ENCODE results near the gene ADPRM. TPM values are rescaled to one million over a fixed set of nuclear protein-coding genes. Genes with fewer than 3 reads are reported as not detected.
"Not testable (repeated sequence)": the region's sequence is repeated elsewhere in the genome, so short reads cannot be mapped to it uniquely, and the experiment has no call there.

ADPRM gene
- total RNA-seq, 1 donor from 2014 or later = 10.3 TPM

DNA sequence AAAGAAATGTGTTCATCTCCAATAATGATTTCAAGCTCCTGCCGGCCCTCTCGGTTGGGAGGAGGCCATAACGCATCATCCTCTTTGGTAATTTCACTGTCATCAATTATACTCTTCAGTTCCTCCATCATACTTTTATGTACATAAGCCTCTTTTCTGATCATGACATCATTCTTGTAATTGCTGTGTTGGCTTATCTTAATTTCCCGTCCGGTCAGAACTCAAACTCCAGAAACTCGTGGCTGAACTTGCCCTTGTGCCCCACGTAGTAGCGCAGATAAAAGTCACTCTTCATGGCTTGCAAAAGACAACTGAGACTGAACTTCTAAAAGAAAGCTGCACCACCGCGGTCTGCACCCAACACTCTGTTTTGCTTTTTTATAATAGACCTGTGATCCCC is 18.8 kb downstream of the ADPRM start:
- no peak for DNase-seq (ENCODE audit: low spot score)
- no peaks in the 10 kb centered on the region for H3K9me3 Mint-ChIP-seq
- peaks cover 38% of the 10 kb centered on the region for H3K36me3 Mint-ChIP-seq (ENCODE audit: low read depth)
- H3K4me3 Mint-ChIP-seq (ENCODE audit: low read depth) = no peak overlapping the region
- intact Hi-C loops (cut with micrococcal nuclease) = no loop called here
- H3K4me1 Mint-ChIP-seq (ENCODE audit: low read depth) = no peaks in the 10 kb centered on the region
- H3K27me3 Mint-ChIP-seq (ENCODE audit: low read depth) = no peaks in the 10 kb centered on the region
- no peak overlapping the region for H3K27ac Mint-ChIP-seq

DNA sequence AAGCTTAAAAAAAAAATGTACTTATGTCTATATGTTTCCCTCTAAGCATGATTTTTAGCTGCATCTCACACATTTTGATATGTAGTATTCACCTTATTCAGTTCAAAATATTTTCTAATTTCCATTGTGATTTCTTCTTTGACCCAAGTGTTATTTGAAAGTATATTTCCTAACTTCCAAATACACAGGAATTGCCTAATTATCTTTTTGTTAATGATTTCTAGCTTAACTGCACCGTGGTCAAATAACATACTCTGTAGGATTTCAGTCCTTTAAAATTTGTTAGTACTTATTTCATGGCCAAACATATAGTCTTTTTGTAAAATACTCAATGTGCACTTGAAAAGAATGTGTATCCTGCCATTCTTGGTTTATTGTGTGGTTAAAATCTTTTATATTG is 21.2 kb downstream of the ADPRM start:
- Mint-ChIP-seq H3K27ac (no peak overlapping the region), H3K27me3 (ENCODE audit: low read depth) (no peaks in the 10 kb centered on the region)

DNA sequence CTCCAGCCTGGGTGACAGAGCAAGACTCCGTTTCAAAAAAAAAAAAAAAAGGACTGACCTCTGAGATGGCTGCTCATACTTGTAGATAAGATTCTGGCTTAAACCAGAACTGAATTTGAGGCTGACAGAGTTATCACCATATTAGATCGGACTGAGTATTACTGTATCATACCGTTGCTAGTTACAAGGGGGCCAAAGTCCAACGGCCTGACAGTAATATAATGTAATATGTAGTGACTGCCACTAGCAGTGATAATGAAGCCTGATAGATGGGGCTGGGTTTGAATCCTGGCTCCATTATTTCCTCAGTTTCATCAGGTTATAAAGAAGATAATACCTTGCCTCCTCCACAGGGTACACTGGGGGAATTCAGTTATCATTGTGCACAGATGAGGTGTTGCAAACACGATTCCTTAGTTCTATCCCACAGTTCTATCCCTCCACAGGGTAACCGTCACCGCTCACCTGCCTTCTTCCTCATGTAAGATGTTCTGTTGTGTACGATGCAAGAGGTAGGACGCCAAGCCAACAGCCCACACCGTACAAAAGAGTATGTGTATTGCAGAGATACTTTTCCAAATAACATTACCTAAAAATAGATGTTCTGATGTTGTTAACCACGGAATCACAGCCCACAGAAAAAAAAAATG is 27.3 kb downstream of the ADPRM start:
- intact Hi-C loops (cut with micrococcal nuclease) = no loop called here
- no peak overlapping the region for H3K4me3 Mint-ChIP-seq (ENCODE audit: low read depth)
- no peaks in the 10 kb centered on the region for H3K9me3 Mint-ChIP-seq
- no peak overlapping the region for H3K27ac Mint-ChIP-seq
- peaks cover 15% of the 10 kb centered on the region for H3K4me1 Mint-ChIP-seq (ENCODE audit: low read depth)
- H3K27me3 Mint-ChIP-seq (ENCODE audit: low read depth) = peaks cover 2% of the 10 kb centered on the region
- DNase-seq (ENCODE audit: low spot score) = no peak
- no peaks in the 10 kb centered on the region for H3K36me3 Mint-ChIP-seq (ENCODE audit: low read depth)

More for the DNA sequence above, 21.2 kb downstream of the ADPRM start:
- no peaks in the 10 kb centered on the region for H3K9me3 Mint-ChIP-seq
- H3K36me3 Mint-ChIP-seq (ENCODE audit: low read depth) = peaks cover 18% of the 10 kb centered on the region
- H3K4me1 Mint-ChIP-seq (ENCODE audit: low read depth) = no peaks in the 10 kb centered on the region
- intact Hi-C loops (cut with micrococcal nuclease) = no loop called here
- no peak for DNase-seq (ENCODE audit: low spot score)
- H3K4me3 Mint-ChIP-seq (ENCODE audit: low read depth) = no peak overlapping the region

DNA sequence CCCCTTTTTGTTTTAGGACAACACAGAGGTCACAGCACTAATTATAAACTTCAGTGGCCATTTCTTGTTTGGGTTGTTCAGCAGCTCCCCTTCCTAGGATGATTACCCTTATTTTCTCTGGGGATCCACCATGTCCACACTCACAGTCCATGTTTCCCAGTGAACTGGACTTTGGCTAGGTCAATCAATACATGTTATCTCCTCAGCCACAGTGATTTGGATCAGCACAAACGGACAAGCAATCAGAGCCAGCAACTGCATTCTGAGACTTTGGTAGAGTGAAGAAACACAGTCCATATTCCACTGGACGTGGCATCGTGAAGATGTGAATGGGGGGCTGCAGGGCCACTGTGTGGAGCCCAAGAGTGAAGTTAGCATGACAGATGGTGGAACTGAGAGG is 27.9 kb downstream of the ADPRM start:
- H3K36me3 Mint-ChIP-seq (ENCODE audit: low read depth) = no peaks in the 10 kb centered on the region
- intact Hi-C loops (cut with micrococcal nuclease) = no loop called here
- no peak overlapping the region for H3K4me3 Mint-ChIP-seq (ENCODE audit: low read depth)
- peaks cover 19% of the 10 kb centered on the region for H3K4me1 Mint-ChIP-seq (ENCODE audit: low read depth)
- no peaks in the 10 kb centered on the region for H3K9me3 Mint-ChIP-seq
- no peak for DNase-seq (ENCODE audit: low spot score)
- peaks cover 2% of the 10 kb centered on the region for H3K27me3 Mint-ChIP-seq (ENCODE audit: low read depth)
- no peak overlapping the region for H3K27ac Mint-ChIP-seq

DNA sequence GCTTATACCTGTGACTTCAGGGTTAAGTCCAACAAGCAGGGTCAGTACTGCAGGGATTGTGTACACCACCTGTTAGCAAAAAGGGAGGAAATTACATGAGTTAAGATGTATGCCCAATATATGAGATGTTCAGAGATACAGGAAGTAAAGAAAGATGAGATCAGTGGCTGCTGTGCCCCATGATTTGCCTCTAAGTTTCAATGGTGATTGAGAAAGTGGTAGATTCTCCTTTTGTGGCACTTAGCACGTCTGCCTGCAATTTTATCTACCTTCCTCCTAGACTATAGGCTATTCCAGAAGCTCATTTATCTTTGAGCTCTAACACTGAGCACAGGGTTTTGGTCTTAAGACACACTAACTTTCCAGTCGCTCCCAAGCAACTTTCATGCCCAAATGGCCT is 28.8 kb downstream of the ADPRM start:
- H3K27me3 Mint-ChIP-seq (ENCODE audit: low read depth) = peaks cover 6% of the 10 kb centered on the region
- H3K4me3 Mint-ChIP-seq (ENCODE audit: low read depth) = no peak overlapping the region
- no peak for DNase-seq (ENCODE audit: low spot score)
- intact Hi-C loops (cut with micrococcal nuclease) = loop anchor here (2.0 kb wide), 1 partner anchor 29 kb away; the partner anchor contains the start of genes ADPRM and SCO1
- no peaks in the 10 kb centered on the region for H3K36me3 Mint-ChIP-seq (ENCODE audit: low read depth)
- peaks cover 23% of the 10 kb centered on the region for H3K4me1 Mint-ChIP-seq (ENCODE audit: low read depth)
- H3K9me3 Mint-ChIP-seq = no peaks in the 10 kb centered on the region
- no peak overlapping the region for H3K27ac Mint-ChIP-seq

DNA sequence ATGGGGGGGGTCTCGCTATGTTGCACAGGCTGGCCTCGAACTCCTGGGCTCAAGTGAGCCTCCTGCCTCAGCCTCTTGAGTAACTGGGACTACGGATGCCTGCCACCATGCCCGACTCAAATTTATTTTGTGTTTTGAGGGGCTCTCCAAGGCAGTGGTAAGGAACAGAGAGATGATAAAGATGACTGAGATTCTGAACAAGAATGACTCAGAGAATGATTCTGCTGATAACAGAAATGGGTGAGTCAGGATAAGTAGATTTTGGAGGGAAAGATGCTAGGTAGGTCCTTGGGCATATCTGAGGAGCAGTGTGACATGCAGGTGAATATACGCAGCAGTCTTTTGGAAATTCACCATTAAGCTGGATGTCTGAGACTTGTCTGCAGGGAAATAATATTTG is 29.8 kb downstream of the ADPRM start:
- Mint-ChIP-seq H3K27ac (no peak overlapping the region), H3K27me3 (ENCODE audit: low read depth) (peaks cover 7% of the 10 kb centered on the region), H3K36me3 (ENCODE audit: low read depth) (no peaks in the 10 kb centered on the region), H3K4me3 (ENCODE audit: low read depth) (no peak overlapping the region), H3K4me1 (ENCODE audit: low read depth) (peaks cover 23% of the 10 kb centered on the region), H3K9me3 (no peaks in the 10 kb centered on the region)
- no peak for DNase-seq (ENCODE audit: low spot score)
- intact Hi-C loops (cut with micrococcal nuclease) = loop anchor here (2.0 kb wide), 1 partner anchor 30 kb away; the partner anchor contains the start of genes ADPRM and SCO1

DNA sequence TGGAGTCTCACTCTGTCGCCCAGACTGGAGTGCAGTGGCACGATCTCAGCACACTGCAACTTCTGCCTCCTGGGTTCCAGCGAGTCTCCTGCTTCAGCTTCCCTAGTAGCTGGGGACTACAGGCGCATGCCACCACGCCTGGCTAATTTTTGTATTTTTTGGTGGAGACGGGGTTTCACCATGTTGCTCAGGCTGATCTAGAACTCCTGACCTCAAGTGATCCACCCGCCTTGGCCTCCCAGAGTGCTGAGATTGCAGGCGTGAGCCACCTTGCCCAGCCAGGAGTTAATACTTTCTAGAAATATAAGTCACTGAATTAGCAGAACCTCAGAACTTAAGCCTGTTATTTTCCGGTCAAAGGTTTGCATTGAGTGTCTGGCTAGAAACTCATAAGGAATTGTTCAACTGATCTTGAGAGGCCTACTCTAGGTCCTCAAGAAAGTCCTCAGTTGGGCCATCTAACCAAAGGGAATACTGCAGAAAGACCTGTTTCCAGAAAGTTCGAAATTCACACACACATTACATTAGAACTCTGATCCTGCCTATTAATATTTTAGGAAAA is 31.0 kb downstream of the ADPRM start:
- H3K27ac Mint-ChIP-seq = no peak overlapping the region
- H3K27me3 Mint-ChIP-seq (ENCODE audit: low read depth) = peaks cover 14% of the 10 kb centered on the region
- peaks cover 23% of the 10 kb centered on the region for H3K4me1 Mint-ChIP-seq (ENCODE audit: low read depth)
- intact Hi-C loops (cut with micrococcal nuclease) = no loop called here
- H3K9me3 Mint-ChIP-seq = no peaks in the 10 kb centered on the region
- DNase-seq (ENCODE audit: low spot score) = no peak
- H3K4me3 Mint-ChIP-seq (ENCODE audit: low read depth) = no peak overlapping the region
- H3K36me3 Mint-ChIP-seq (ENCODE audit: low read depth) = no peaks in the 10 kb centered on the region

DNA sequence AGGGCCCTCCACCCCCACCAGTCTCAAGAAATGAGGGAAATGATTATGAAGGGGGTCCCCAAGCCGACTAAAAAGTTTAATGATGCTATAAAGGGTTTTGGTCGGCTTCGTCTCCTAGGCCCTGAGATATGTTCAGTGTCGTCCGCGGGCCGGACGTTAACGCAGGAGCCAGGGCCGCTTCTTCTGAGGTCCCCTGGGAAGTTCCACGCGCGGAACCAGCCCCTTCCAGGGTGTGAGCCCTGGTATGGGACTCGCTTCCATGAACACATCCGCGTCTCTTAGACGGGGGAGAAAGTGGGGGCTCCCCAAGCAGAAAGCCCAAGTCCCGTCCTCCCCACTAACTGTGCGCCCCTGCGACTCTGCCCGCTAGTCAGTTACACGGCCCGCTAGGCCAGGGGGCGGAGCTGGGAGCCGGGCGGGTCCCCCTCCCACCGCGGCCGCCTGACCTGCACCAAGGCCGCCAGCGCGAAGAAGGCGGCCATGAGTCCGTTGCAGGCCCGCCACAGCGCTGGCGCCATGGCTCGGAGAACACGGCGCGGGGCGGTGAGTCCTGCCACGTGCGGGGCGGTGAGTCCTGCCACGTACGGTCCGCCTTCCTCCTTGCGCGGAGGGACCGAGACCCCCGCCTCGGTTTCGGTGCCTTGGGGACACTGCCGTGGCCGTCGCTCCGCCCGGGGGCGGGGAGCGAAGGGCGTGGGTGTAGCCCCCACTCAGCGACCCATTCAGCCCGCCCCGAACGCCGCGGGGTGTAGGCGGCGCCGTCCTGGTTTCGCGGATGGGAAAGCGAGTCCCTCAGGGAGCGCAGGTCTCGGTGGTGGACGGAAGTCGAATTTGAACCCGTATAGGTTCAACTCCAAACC is 32.2 kb downstream of the ADPRM start, which contains the start of gene TMEM220:
Gene TMEM220 (minus strand): TSS at position 690 of the 860 bp plus-strand sequence. CDS start 172 bp downstream, at position 518.
- Mint-ChIP-seq H3K36me3 (ENCODE audit: low read depth) (no peaks in the 10 kb centered on the region), H3K9me3 (no peaks in the 10 kb centered on the region), H3K4me3 (ENCODE audit: low read depth) (peak within 1 kb of the TSS; percentile 87), H3K4me1 (ENCODE audit: low read depth) (peaks cover 23% of the 10 kb centered on the region), H3K27me3 (ENCODE audit: low read depth) (peaks cover 17% of the 10 kb centered on the region), H3K27ac (peak within 1 kb of the TSS; percentile 8)
- intact Hi-C loops (cut with micrococcal nuclease) = no loop called here
- no peak for DNase-seq (ENCODE audit: low spot score)

DNA sequence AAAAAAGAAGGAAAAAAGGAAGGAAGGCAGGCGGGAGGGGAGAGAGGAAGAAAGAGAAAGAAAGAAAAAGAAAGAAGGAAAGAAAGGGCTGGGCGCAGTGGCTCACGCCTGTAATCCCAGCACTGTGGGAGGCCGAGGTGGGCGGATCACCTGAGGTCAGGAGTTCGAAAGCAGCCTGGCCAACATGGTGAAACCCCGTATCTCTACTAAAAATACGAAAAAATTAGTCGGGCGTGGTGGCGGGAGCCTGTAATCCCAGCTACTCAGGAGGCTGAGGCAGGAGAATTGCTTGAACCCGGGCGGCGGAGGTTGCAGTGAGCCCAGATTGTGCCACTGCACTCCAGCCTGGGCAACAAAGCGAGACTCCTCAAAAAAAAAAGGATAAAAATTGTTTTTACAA is 32.9 kb downstream of the ADPRM start:
- Mint-ChIP-seq H3K4me3 (ENCODE audit: low read depth) (peak overlapping the region; percentile 87), H3K27me3 (ENCODE audit: low read depth) (peaks cover 18% of the 10 kb centered on the region), H3K4me1 (ENCODE audit: low read depth) (peaks cover 23% of the 10 kb centered on the region), H3K27ac (peak overlapping the region; percentile 8)
- intact Hi-C loops (cut with micrococcal nuclease); H3K36me3 Mint-ChIP-seq (ENCODE audit: low read depth); DNase-seq (ENCODE audit: low spot score); H3K9me3 Mint-ChIP-seq: not testable (repeated sequence)

DNA sequence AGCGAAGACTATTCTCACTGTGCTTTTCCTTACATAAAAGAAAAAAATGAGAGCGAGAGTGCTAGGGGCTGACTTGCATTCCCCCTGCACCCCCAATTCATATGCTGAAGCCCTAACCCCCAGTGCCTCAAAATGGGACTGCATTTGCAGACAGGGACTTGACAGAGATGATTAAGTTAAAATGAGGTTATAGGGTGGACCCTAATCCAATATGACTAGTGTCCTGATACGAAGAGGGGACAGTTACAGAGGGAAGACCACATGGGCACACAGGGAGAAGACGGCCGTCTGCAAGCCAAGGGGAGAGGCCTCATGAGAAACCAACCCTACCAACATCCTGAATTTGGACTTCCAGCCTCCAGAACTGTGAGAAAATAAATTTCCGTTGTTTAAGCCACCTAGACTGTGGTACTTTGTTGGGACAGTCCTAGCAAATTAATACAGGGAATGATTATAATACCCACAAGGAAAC is 34.0 kb downstream of the ADPRM start:
- DNase-seq (ENCODE audit: low spot score) = no peak
- H3K27ac Mint-ChIP-seq = no peak overlapping the region
- no peaks in the 10 kb centered on the region for H3K9me3 Mint-ChIP-seq
- intact Hi-C loops (cut with micrococcal nuclease) = no loop called here
- peaks cover 18% of the 10 kb centered on the region for H3K27me3 Mint-ChIP-seq (ENCODE audit: low read depth)
- H3K36me3 Mint-ChIP-seq (ENCODE audit: low read depth) = no peaks in the 10 kb centered on the region
- H3K4me1 Mint-ChIP-seq (ENCODE audit: low read depth) = peaks cover 18% of the 10 kb centered on the region
- no peak overlapping the region for H3K4me3 Mint-ChIP-seq (ENCODE audit: low read depth)

DNA sequence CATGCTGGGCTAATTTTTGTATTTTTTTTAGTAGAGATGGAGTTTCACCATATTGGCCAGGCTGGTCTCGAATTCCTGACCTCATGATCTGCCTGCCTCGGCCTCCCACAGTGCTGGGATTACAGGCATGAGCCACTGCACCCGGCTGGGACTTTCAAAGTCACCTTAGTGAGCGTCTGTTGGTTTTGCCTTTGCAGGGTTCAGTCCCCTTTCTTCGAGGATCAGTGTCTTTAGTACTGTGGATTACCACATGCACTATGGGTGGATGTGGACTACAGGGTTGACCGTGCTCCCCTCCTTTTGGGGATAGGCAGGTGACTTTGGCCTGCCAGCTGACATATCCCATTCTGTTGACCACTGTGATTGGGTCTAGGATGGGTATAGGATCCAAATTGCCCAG is 34.7 kb downstream of the ADPRM start:
- Mint-ChIP-seq H3K4me1 (ENCODE audit: low read depth) (peaks cover 13% of the 10 kb centered on the region), H3K27me3 (ENCODE audit: low read depth) (peaks cover 18% of the 10 kb centered on the region)
- H3K27ac Mint-ChIP-seq; H3K4me3 Mint-ChIP-seq (ENCODE audit: low read depth); H3K9me3 Mint-ChIP-seq; DNase-seq (ENCODE audit: low spot score); intact Hi-C loops (cut with micrococcal nuclease); H3K36me3 Mint-ChIP-seq (ENCODE audit: low read depth): not testable (repeated sequence)

DNA sequence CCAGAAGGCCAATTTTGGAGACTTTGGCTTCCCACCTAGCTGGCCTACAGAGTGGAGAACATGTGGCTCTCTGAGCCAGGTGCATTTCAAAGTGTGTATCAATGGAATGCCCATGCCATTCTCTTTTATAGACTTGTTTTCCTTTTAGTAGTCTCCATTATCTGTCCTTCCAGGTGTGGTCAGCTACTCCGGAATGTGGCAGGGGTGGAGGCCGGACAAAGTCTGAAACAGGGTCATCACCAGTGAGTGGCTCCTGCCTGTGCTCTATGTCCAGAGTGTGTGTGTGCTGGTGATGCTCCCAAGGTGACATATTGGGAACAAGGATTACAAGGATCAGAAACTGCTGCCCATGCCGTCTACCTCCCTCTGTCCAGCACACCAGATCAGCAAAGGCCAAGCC is 36.3 kb downstream of the ADPRM start:
- Mint-ChIP-seq H3K36me3 (ENCODE audit: low read depth) (no peaks in the 10 kb centered on the region), H3K4me1 (ENCODE audit: low read depth) (peaks cover 10% of the 10 kb centered on the region), H3K27me3 (ENCODE audit: low read depth) (peaks cover 20% of the 10 kb centered on the region), H3K27ac (no peak overlapping the region), H3K9me3 (no peaks in the 10 kb centered on the region), H3K4me3 (ENCODE audit: low read depth) (no peak overlapping the region)
- no peak for DNase-seq (ENCODE audit: low spot score)
- intact Hi-C loops (cut with micrococcal nuclease) = no loop called here

DNA sequence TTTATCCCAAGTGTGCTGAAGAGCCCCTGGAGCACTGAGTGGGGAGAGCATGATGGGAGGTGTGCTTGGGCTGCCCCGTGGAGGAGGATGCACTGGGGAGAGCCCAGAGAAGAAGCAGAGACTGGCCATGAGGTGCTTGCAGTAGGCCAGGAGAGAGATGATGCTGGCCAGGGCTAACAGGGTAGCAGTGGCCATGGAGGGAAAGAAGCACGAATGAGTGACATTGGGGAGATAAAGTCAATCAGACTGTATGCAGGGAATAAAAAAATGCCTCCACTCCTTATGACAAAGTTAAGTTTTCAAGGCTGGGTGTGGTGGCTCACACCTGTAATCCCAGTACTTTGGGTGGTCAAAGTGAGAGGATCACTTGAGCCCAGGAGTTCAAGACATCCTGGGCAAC is 37.9 kb downstream of the ADPRM start:
- no peak for DNase-seq (ENCODE audit: low spot score)
- H3K4me3 Mint-ChIP-seq (ENCODE audit: low read depth) = no peak overlapping the region
- H3K9me3 Mint-ChIP-seq = no peaks in the 10 kb centered on the region
- H3K27ac Mint-ChIP-seq = no peak overlapping the region
- peaks cover 6% of the 10 kb centered on the region for H3K4me1 Mint-ChIP-seq (ENCODE audit: low read depth)
- no peaks in the 10 kb centered on the region for H3K36me3 Mint-ChIP-seq (ENCODE audit: low read depth)
- H3K27me3 Mint-ChIP-seq (ENCODE audit: low read depth) = peaks cover 23% of the 10 kb centered on the region
- intact Hi-C loops (cut with micrococcal nuclease) = no loop called here
